Mesendoderm (in vitro differentiated cells): ENCODE measurements around the gene RPS19.

Experiments
- DNase-seq: peaks from one replicate; pipeline ENCODE4 v3.0.0; 2013
- H2AK5ac ChIP-seq: 2 replicates; pipeline ENCODE4 v1.6.1; 2013; ENCODE audit warnings: low read length, inconsistent platforms
- H2BK120ac ChIP-seq: 2 replicates; pipeline ENCODE4 v1.6.1; 2013; ENCODE audit warnings: low read depth, mild to moderate bottlenecking, low read length, moderate library complexity, mixed read lengths
- H2BK15ac ChIP-seq: replicated peaks from 2 replicates; pipeline ENCODE4 v1.6.1; 2013; ENCODE audit warnings: low read depth, mild to moderate bottlenecking, moderate library complexity
- H2BK5ac ChIP-seq: 2 replicates; pipeline ENCODE4 v1.6.1; 2013; ENCODE audit warnings: low read length, inconsistent platforms
- H3K18ac ChIP-seq: 2 replicates; pipeline ENCODE4 v1.6.1; 2013; ENCODE audit warnings: mild to moderate bottlenecking, low read length, mixed read lengths
- H3K23ac ChIP-seq: one replicate; pipeline ENCODE4 v1.6.1; 2013; ENCODE audit warnings: low read length
- H3K27ac ChIP-seq: 2 replicates; pipeline ENCODE4 v1.5.1; 2013; ENCODE audit warnings: low read depth, mild to moderate bottlenecking, inconsistent platforms, low read length, moderate library complexity
- H3K27me3 ChIP-seq: 2 replicates; pipeline ENCODE4 v1.6.1; 2013; ENCODE audit warnings: low read length, control low read depth, mild to moderate bottlenecking, inconsistent platforms; ENCODE audit not compliant: insufficient read depth, poor library complexity
- H3K36me3 ChIP-seq: 2 replicates; pipeline ENCODE4 v1.6.1; 2013; ENCODE audit warnings: low read length, inconsistent platforms; ENCODE audit not compliant: control insufficient read depth, insufficient read depth
- H3K4ac ChIP-seq: one replicate; pipeline ENCODE4 v1.6.1; 2013; ENCODE audit warnings: low read depth, mild to moderate bottlenecking, low read length, moderate library complexity
- H3K4me1 ChIP-seq: 2 replicates; pipeline ENCODE4 v1.6.1; 2013; ENCODE audit warnings: low read depth, low read length, inconsistent platforms; ENCODE audit not compliant: control insufficient read depth
- H3K4me2 ChIP-seq: 2 replicates; pipeline ENCODE4 v1.6.1; 2013; ENCODE audit warnings: low read length
- H3K4me3 ChIP-seq: 2 replicates; pipeline ENCODE4 v1.5.1; 2013; ENCODE audit warnings: mild to moderate bottlenecking, low read length
- H3K56ac ChIP-seq: one replicate; pipeline ENCODE4 v1.6.1; 2013; ENCODE audit warnings: low read length
- H3K79me1 ChIP-seq: 2 replicates; pipeline ENCODE4 v1.6.1; 2013; ENCODE audit warnings: low read length, inconsistent platforms
- H3K79me2 ChIP-seq: 2 replicates; pipeline ENCODE4 v1.6.1; 2013; ENCODE audit warnings: mild to moderate bottlenecking, low read length; ENCODE audit not compliant: control insufficient read depth, insufficient read depth
- H3K9ac ChIP-seq: 2 replicates; pipeline ENCODE4 v1.6.1; 2013; ENCODE audit warnings: low read length, inconsistent platforms
- H4K5ac ChIP-seq: one replicate; pipeline ENCODE4 v1.6.1; 2013; ENCODE audit warnings: low read length
- H4K8ac ChIP-seq: one replicate; pipeline ENCODE4 v1.6.1; 2013; ENCODE audit warnings: low read depth, mild to moderate bottlenecking, control low read depth, low read length, moderate library complexity
- WGBS: extraction: QIAGEN DNeasy Blood & Tissue Kit; methylation state at CpG from one replicate; pipeline ENCODE4 v1.1.7; 2013; ENCODE audit warnings: low lambda C conversion rate, missing lambda C conversion rate; ENCODE audit not compliant: insufficient coverage; ENCODE audit errors: extremely low coverage; 5-methylcytosine and 5-hydroxymethylcytosine counted together

RPS19 gene

DNA sequence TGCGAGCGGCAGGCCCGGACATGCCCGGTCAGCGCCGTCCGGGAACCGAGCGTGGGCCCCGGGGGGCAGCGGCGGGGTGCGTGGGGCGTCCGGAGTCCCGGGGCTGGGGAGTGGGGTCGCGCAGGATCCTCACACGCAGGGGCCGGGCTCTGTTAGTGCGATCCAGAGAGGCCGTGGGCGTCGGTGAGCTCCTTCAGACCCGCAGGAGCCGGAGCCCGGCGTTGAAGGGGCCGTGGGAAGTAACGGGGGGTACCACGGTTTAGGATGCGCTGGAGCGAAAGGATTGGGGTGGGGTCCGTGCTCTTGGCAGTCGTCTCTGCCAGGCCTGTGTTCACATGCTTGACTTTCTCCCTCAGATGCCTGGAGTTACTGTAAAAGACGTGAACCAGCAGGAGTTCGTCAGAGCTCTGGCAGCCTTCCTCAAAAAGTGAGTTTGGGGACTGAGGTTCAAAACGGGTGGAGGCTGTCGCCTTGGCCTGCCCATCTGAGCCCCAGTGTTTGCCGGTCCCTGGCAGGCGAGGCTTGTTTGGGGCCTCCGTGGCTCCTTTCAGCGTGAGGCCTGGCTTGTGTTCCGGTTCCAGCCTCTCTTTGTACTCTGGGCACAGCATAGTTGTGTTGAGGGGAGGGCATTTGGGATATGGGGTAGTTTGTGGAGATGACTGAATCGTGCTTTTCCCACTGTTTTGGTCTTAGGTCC, 512 bp downstream of the RPS19 start:
- peaks cover 8% of the 10 kb centered on the region for H3K4me1 ChIP-seq
- peak overlapping the region; percentile 68 for H2BK120ac ChIP-seq
- no peak for DNase-seq
- H3K27me3 ChIP-seq: no peaks in the 10 kb centered on the region
- H3K79me1 ChIP-seq: peaks cover 25% of the 10 kb centered on the region
- peaks cover 47% of the 10 kb centered on the region for H3K79me2 ChIP-seq
- H3K9ac ChIP-seq: peak overlapping the region; percentile 88
- no peak overlapping the region for H4K5ac ChIP-seq
- H3K18ac ChIP-seq: peak overlapping the region; percentile 98
- peak overlapping the region; percentile 84 for H3K27ac ChIP-seq
- H2BK15ac ChIP-seq: no peak overlapping the region
- H3K23ac ChIP-seq: peak overlapping the region; percentile 51
- peak overlapping the region; percentile 80 for H3K4me3 ChIP-seq
- H2BK5ac ChIP-seq: peak overlapping the region; percentile 69
- peak overlapping the region; percentile 94 for H3K56ac ChIP-seq
- peak overlapping the region; percentile 88 for H4K8ac ChIP-seq
- peaks cover 25% of the 10 kb centered on the region for H3K36me3 ChIP-seq
- H2AK5ac ChIP-seq: no peak overlapping the region
- peak overlapping the region; percentile 73 for H3K4me2 ChIP-seq
- H3K4ac ChIP-seq: peak overlapping the region; percentile 100
- WGBS: no CpG with 5 or more reads among the region's 45 CpGs

DNA sequence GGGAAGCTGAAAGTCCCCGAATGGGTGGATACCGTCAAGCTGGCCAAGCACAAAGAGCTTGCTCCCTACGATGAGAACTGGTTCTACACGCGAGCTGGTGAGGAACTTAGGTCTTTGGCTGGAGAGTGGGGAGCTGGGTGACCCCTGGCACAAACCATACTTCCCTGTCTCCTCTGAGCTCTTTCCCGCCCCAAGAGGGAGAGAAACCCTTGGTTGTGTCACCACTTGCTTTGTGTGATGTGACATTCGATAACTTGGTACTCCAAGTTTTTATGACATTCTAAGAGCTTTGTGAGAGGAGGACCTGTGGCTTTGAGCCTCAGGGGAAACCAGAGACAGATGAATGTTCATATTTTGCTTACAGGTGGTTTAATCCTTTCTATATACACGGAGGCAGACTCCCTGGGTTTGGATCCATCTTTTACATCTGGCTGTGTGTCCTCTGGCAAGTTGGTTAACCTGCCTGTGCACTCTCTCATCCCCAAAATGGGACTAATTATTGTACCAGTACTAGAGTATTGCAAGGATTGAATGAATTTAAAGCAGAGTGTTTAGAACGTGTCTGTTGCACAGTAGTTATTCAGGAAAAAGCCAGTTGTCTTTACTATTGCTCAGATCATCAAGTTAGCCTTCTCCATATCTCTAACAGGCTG, 1.2 kb downstream of the RPS19 start:
- no CpG with 5 or more reads among the region's 9 CpGs for WGBS
- Histone ChIP-seq H2AK5ac (no peak overlapping the region), H3K4me1 (peaks cover 8% of the 10 kb centered on the region), H3K4me3 (peak overlapping the region; percentile 80), H3K79me2 (peaks cover 50% of the 10 kb centered on the region), H3K4me2 (peak overlapping the region; percentile 73), H3K27ac (peak overlapping the region; percentile 84), H3K4ac (peak overlapping the region; percentile 100), H4K5ac (no peak overlapping the region), H2BK15ac (no peak overlapping the region), H3K56ac (peak overlapping the region; percentile 94), H3K36me3 (peaks cover 26% of the 10 kb centered on the region), H3K23ac (no peak overlapping the region), H2BK5ac (no peak overlapping the region), H3K18ac (peak overlapping the region; percentile 98), H4K8ac (no peak overlapping the region), H2BK120ac (no peak overlapping the region), H3K27me3 (no peaks in the 10 kb centered on the region), H3K79me1 (peaks cover 27% of the 10 kb centered on the region), H3K9ac (peak overlapping the region; percentile 88)
- DNase-seq: no peak

DNA sequence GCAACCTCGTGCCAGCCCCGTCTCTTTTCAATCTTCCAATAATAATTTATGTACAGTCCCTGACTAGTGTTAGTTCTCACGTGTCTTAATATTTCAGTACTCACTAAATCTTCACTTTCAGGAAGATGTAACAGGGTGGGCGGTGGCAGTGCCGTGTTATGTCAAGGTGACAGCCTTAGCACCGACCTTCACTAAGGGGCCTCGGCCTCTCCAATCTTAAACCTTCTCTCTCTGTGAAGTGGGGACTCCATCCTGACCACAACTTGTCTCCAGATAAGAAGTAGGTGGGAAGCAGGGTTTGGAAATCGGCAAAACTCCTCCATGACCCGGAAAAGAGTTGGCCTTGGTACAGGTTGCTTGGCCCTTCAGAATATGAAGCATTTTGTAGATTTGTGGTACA, 1.8 kb downstream of the RPS19 start:
- Histone ChIP-seq H3K27me3 (no peaks in the 10 kb centered on the region), H3K4me3 (no peak overlapping the region), H2BK120ac (no peak overlapping the region), H2BK15ac (no peak overlapping the region), H3K36me3 (peaks cover 29% of the 10 kb centered on the region), H3K79me1 (peaks cover 30% of the 10 kb centered on the region), H3K9ac (peak overlapping the region; percentile 88), H2BK5ac (no peak overlapping the region), H2AK5ac (no peak overlapping the region), H4K8ac (no peak overlapping the region), H3K27ac (no peak overlapping the region), H3K4me1 (peaks cover 8% of the 10 kb centered on the region), H4K5ac (no peak overlapping the region), H3K23ac (no peak overlapping the region), H3K56ac (peak overlapping the region; percentile 94), H3K4ac (no peak overlapping the region), H3K79me2 (peaks cover 53% of the 10 kb centered on the region), H3K18ac (no peak overlapping the region), H3K4me2 (peak overlapping the region; percentile 73)
- DNase-seq: no peak
- WGBS: no CpG with 5 or more reads among the region's 9 CpGs

DNA sequence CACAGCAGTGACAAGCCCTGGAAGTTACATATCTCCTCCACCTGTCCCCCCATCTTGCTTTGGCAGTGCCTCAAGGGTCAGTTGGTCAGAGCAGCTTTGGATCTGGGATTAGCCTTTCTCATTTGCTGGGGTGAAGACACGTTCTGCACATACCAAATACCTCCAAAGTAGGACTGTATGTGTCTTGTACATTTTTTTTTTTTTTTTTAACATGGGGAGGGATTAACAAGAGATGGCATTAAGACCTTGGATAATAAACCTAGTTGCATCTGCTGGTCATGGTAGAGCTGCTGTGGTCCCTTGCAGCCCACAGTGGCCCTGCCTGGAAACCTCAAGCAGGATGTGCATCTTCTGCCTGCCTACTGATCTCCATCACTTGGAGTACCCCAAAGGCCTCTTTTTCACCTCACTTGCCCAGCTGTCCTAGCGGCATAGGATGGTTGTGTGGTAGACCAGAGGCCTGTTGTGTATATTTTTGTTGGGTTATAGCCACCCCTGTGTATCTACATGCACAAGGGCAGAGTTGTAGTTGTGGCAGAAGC, 2.5 kb downstream of the RPS19 start:
- Histone ChIP-seq H3K18ac (no peak overlapping the region), H3K56ac (peak overlapping the region; percentile 94), H3K4me3 (no peak overlapping the region), H2BK15ac (no peak overlapping the region), H4K8ac (no peak overlapping the region), H3K4me2 (peak overlapping the region; percentile 28), H3K27ac (no peak overlapping the region), H3K9ac (peak overlapping the region; percentile 88), H2AK5ac (no peak overlapping the region), H3K23ac (no peak overlapping the region), H3K79me2 (peaks cover 53% of the 10 kb centered on the region), H3K79me1 (peaks cover 30% of the 10 kb centered on the region), H3K36me3 (peaks cover 29% of the 10 kb centered on the region), H3K4me1 (peaks cover 8% of the 10 kb centered on the region), H2BK5ac (no peak overlapping the region), H3K4ac (no peak overlapping the region), H2BK120ac (no peak overlapping the region), H3K27me3 (no peaks in the 10 kb centered on the region), H4K5ac (no peak overlapping the region)
- no CpG with 5 or more reads among the region's 2 CpGs for WGBS
- no peak for DNase-seq

DNA sequence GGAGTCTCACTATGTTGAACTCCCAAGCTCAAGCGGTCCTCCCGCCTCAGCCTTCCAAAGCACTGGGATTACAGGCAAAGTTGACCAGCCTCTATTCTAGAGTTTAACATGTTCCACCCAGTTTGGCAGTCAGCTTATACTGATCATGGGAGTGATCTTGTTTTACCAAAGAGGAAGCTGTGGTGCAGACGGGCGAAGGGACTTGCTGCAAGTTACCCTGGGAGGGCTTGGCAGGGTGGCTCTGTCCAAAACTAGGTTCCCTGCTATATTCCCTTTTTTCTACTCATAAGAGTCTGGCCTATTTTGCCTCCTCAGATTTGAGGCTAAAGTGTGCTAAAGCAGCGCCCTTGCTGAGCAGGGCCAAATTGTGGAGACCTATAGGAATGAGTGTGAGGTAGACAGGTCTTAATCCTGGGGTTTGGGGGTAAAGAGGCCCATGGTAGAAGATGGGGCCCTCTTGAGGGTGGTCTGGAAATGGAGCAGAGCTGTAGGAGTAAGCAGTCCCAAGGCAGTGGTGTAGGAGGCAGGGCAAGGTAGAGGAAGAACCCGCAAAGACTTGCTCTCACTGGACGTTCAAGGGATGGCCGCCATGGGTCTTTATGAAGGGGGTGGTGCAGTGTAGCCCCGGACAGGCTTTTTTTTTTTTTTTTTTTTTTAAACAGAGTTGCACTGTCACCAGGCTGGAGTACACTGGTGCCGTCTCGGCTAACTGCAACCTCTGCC, 3.3 kb downstream of the RPS19 start:
- DNase-seq: no peak
- Histone ChIP-seq H2BK15ac (no peak overlapping the region), H3K79me2 (peaks cover 57% of the 10 kb centered on the region), H3K36me3 (peaks cover 33% of the 10 kb centered on the region), H3K4ac (no peak overlapping the region), H3K27ac (no peak overlapping the region), H4K8ac (no peak overlapping the region), H3K56ac (peak overlapping the region; percentile 2), H3K4me2 (no peak overlapping the region), H3K4me1 (peaks cover 8% of the 10 kb centered on the region), H3K9ac (peak overlapping the region; percentile 88), H2BK120ac (no peak overlapping the region), H2AK5ac (no peak overlapping the region), H3K23ac (no peak overlapping the region), H3K79me1 (peaks cover 35% of the 10 kb centered on the region), H4K5ac (no peak overlapping the region), H3K27me3 (no peaks in the 10 kb centered on the region), H3K18ac (no peak overlapping the region), H2BK5ac (no peak overlapping the region), H3K4me3 (no peak overlapping the region)
- no CpG with 5 or more reads among the region's 11 CpGs for WGBS
